ENCODE measurements around the gene CRYBB1.

CRYBB1 gene

GRCh38 chr22:26602127-26602526 is 15.7 kb downstream of the CRYBB1 start:
- DNase-seq: no peak

GRCh38 chr22:26601726-26602125 is 16.1 kb downstream of the CRYBB1 start:
- DNase-seq: no peak

GRCh38 chr22:26599505-26599904 is 18.3 kb downstream of the CRYBB1 start:
- no peak for DNase-seq

- DNase-seq: no peak
These were observed 20.3 kb downstream of the CRYBB1 start for GRCh38 chr22:26597480-26597879.

- no peak for DNase-seq
These were observed 20.8 kb downstream of the CRYBB1 start for GRCh38 chr22:26597026-26597425.

- DNase-seq: no peak
These were observed 24.1 kb downstream of the CRYBB1 start for GRCh38 chr22:26593763-26594162.

- peak; percentile 18 for DNase-seq
These were observed 25.4 kb downstream of the CRYBB1 start for GRCh38 chr22:26592421-26592891.

- DNase-seq: peak; percentile 73
These were observed 27.7 kb downstream of the CRYBB1 start, which contains the start of gene TPST2 for GRCh38 chr22:26589845-26590736. Gene TPST2 (minus strand): TSS chr22:26590132. CDS start chr22:26541630, 48,502 bp downstream.

GRCh38 chr22:26589367-26589844 is 28.4 kb downstream of the CRYBB1 start:
- peak; percentile 18 for DNase-seq

GRCh38 chr22:26588729-26589366 is 29.0 kb downstream of the CRYBB1 start:
- no peak for DNase-seq

- DNase-seq: no peak
These were observed 29.7 kb downstream of the CRYBB1 start for GRCh38 chr22:26587991-26588613.

GRCh38 chr22:26586556-26587325 is 31.1 kb downstream of the CRYBB1 start:
- DNase-seq: no peak

GRCh38 chr22:26585104-26585790 is 32.6 kb downstream of the CRYBB1 start:
- no peak for DNase-seq

- DNase-seq: no peak
These were observed 33.8 kb downstream of the CRYBB1 start for GRCh38 chr22:26584010-26584409.

- no peak for DNase-seq
These were observed 36.1 kb downstream of the CRYBB1 start for GRCh38 chr22:26581633-26582168.

- DNase-seq: no peak
These were observed 36.8 kb downstream of the CRYBB1 start for GRCh38 chr22:26581026-26581425.

- DNase-seq: no peak
These were observed 37.4 kb downstream of the CRYBB1 start for GRCh38 chr22:26580240-26580962.

- peak; percentile 36 for DNase-seq
These were observed 38.4 kb downstream of the CRYBB1 start for GRCh38 chr22:26579331-26579886.

GRCh38 chr22:26577081-26577480 is 40.7 kb downstream of the CRYBB1 start:
- DNase-seq: no peak

- DNase-seq: no peak
These were observed 41.7 kb downstream of the CRYBB1 start for GRCh38 chr22:26576026-26576680.

All from activated CD4-positive, alpha-beta T cell treated with anti-CD3 and anti-CD28 coated beads, Interleukin-2, amount 50 U/mL, for 1 hour (primary cell).